Measurements from ENCODE around the gene STOML1.

The STOML1 gene

GRCh38 chr15:73928971-73929627, 63.0 kb downstream of the STOML1 start:
- DNase-seq, result no peak
